HFF-Myc (cell line): ENCODE results near the gene PLA1A.
"Not testable (repeated sequence)": the region's sequence is repeated elsewhere in the genome, so short reads cannot be mapped to it uniquely, and the experiment has no call there.

Source experiments
- DNase-seq: peaks from one replicate; pipeline ENCODE4 v3.0.0-alpha.2; 2011; ENCODE audit warnings: low read depth; ENCODE audit errors: extremely low read depth
- H3K4me3 ChIP-seq: replicated peaks from 2 replicates; pipeline ENCODE4 v1.5.1; 2011; ENCODE audit warnings: low read depth, mild to moderate bottlenecking, control low read depth, low read length
- CTCF ChIP-seq: IDR thresholded peaks from 2 replicates; pipeline ENCODE4 v1.5.1; 2012; ENCODE audit warnings: mild to moderate bottlenecking, low read depth, low read length, control low read depth; ENCODE audit errors: missing control alignments

PLA1A gene

GRCh38 chr3:119677641-119677934, 79.9 kb downstream of the PLA1A start:
- no peak for TF ChIP-seq CTCF
- DNase-seq = no peak
- H3K4me3 ChIP-seq = peak overlapping the region; percentile 53

- H3K4me3 ChIP-seq, DNase-seq: not testable (repeated sequence)
Measured at GRCh38 chr3:119678209-119678608, 80.5 kb downstream of the PLA1A start.
